ENCODE data around the gene PRH2. TPM values are rescaled to one million over a fixed set of nuclear protein-coding genes. Genes with fewer than 3 reads are reported as not detected.

PRH2 gene
- total and polyA plus RNA-seq, 2 donors (not counting 3 experiments of a cell fraction or from before 2014, with no cell fraction given) = not detected

GRCh38 chr12:10901427-10901826 is 27.6 kb upstream of the PRH2 start:
- no peak overlapping the region for H3K4me2 ChIP-seq (ENCODE audit: insufficient read depth, low read length)
- no peak overlapping the region for H3K9ac ChIP-seq (replicated peaks; ENCODE audit: extremely low read depth, insufficient read depth, low read length)
- H3K27me3 ChIP-seq (ENCODE audit: control insufficient read depth in 2 of 2, insufficient read depth in 2 of 2, low read length in 2 of 2) = no peaks in the 10 kb centered on the region
- no peak overlapping the region for H3K4me3 ChIP-seq (replicated peaks in 1 of 3; ENCODE audit: insufficient read depth in 1 of 3, low read depth in 1 of 3, low read length in 3 of 3)
- H3K4me1 ChIP-seq (ENCODE audit: control insufficient read depth, extremely low read depth, insufficient read depth, low read length) = no peaks in the 10 kb centered on the region
- no TSS peak for BruUV-seq (replicated peaks)
- no peaks in the 10 kb centered on the region for H3K9me1 ChIP-seq (replicated peaks; ENCODE audit: control insufficient read depth, extremely low read depth, insufficient read depth, low read length)
- no peaks in the 10 kb centered on the region for H4K20me1 ChIP-seq (replicated peaks; ENCODE audit: control insufficient read depth, extremely low read depth, insufficient read depth, low read length)
- no peaks in the 10 kb centered on the region for H3K36me3 ChIP-seq (ENCODE audit: control insufficient read depth in 2 of 2, extremely low read depth in 1 of 2, insufficient read depth in 2 of 2, low read length in 2 of 2)
- dilution Hi-C loops (cut with MboI; ENCODE audit: extremely low pct_ligation_motif_present, low sequenced_read_pairs) (no loop called here), intact Hi-C loops (cut with micrococcal nuclease) (no loop called here)
- no peak overlapping the region for H2AFZ ChIP-seq (ENCODE audit: low read depth, low read length)
- CTCF ChIA-PET = interaction anchor here (1.1 kb wide), 1 partner anchor 130 kb away, joined by 6 read pairs; no protein-coding TSS in a partner anchor
- H3K27ac ChIP-seq (ENCODE audit: insufficient read depth, low read depth, low read length) = no peak overlapping the region
- TF ChIP-seq GATA2 (IDR thresholded peaks at IDR 0.05; ENCODE audit: insufficient read depth, insufficient read length, low read depth, low read length) (no peak), POLR2AphosphoS5 (IDR thresholded peaks at IDR 0.05; ENCODE audit: insufficient read depth, low read depth, low read length) (no peak), MYC (IDR thresholded peaks at IDR 0.05; ENCODE audit: low read depth, low read length) (no peak), POLR2A (IDR thresholded peaks at IDR 0.05; ENCODE audit: low read depth, low read length) (no peak), JUN (IDR thresholded peaks at IDR 0.05; ENCODE audit: borderline replicate concordance, insufficient read depth, insufficient read length, low read depth) (no peak), FOS (IDR thresholded peaks at IDR 0.05; ENCODE audit: borderline replicate concordance, insufficient read depth, low read length) (no peak), EZH2 (IDR thresholded peaks at IDR 0.05; ENCODE audit: borderline replicate concordance, low read depth, low read length, severe bottlenecking) (no peak)
- TF ChIP-seq, protein P1, sequence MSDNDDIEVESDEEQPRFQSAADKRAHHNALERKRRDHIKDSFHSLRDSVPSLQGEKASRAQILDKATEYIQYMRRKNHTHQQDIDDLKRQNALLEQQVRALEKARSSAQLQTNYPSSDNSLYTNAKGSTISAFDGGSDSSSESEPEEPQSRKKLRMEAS (IDR thresholded peaks at IDR 0.05; ENCODE audit: insufficient read depth, insufficient read length) = no peak
- TF ChIP-seq, protein P2, sequence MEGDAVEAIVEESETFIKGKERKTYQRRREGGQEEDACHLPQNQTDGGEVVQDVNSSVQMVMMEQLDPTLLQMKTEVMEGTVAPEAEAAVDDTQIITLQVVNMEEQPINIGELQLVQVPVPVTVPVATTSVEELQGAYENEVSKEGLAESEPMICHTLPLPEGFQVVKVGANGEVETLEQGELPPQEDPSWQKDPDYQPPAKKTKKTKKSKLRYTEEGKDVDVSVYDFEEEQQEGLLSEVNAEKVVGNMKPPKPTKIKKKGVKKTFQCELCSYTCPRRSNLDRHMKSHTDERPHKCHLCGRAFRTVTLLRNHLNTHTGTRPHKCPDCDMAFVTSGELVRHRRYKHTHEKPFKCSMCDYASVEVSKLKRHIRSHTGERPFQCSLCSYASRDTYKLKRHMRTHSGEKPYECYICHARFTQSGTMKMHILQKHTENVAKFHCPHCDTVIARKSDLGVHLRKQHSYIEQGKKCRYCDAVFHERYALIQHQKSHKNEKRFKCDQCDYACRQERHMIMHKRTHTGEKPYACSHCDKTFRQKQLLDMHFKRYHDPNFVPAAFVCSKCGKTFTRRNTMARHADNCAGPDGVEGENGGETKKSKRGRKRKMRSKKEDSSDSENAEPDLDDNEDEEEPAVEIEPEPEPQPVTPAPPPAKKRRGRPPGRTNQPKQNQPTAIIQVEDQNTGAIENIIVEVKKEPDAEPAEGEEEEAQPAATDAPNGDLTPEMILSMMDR (IDR thresholded peaks at IDR 0.05; ENCODE audit: extremely low read depth in 1 of 2, insufficient read depth in 1 of 2, low read depth in 1 of 2, low read length in 2 of 2) = no peak
- FAIRE-seq (peak; percentile 52), DNase-seq (ENCODE audit: low read depth, low spot score) (no peak)
- no peaks in the 10 kb centered on the region for H3K9me3 ChIP-seq (replicated peaks; ENCODE audit: control insufficient read depth, insufficient read depth, low read length)
- POLR2A ChIA-PET = no interaction called here
- no peaks in the 10 kb centered on the region for H3K79me2 ChIP-seq (ENCODE audit: control insufficient read depth, insufficient read depth, low read length)

Measured in endothelial cell of umbilical vein (primary cell).